ENCODE results near the gene ITGAD.
"Not testable (repeated sequence)": the region's sequence is repeated elsewhere in the genome, so short reads cannot be mapped to it uniquely, and the experiment has no call there.

Gene ITGAD

DNA sequence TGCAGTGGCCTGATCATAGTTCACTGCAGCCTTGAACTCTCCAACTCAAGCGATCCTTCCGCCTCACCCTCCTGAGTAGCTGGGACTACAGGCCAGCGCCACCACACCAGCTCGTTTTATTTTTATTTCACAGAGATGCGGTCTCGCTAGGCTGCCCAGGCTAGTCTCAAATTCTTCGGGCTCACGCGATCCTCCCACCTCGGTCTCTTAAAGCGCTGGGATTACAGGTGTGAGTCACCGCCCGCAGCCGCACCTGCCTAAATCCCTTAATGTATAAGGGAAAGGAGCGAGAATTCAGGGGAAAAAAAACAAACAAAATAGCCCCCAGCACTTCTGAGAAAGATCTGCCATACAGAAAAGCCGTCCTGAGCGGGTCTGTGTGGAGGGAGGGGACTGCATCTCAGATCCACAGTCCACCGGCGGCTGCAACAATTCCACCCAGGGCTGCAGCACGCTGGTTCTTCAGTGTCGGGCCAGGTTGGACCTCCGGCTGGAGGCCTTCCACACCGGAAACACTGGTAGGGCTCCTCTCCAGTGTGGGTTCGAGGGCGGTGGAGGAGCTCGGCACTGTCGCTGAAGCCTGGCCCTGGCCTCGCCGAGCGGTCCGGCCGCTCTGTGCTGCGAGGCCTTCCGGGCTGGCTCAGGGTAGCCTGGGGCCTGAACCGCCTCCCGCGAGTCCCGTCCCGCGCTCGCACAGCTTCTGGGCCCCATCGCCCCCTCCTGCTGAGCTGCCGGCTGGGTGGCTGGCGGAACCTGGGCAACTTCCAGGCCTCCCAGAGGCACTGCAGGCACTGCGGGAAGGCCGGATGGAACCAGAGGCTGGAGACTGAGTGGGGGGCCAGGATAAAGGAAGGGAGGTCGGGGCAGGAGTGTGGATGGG, 42.4 kb downstream of the ITGAD start:
- DNase-seq: no peak

DNA sequence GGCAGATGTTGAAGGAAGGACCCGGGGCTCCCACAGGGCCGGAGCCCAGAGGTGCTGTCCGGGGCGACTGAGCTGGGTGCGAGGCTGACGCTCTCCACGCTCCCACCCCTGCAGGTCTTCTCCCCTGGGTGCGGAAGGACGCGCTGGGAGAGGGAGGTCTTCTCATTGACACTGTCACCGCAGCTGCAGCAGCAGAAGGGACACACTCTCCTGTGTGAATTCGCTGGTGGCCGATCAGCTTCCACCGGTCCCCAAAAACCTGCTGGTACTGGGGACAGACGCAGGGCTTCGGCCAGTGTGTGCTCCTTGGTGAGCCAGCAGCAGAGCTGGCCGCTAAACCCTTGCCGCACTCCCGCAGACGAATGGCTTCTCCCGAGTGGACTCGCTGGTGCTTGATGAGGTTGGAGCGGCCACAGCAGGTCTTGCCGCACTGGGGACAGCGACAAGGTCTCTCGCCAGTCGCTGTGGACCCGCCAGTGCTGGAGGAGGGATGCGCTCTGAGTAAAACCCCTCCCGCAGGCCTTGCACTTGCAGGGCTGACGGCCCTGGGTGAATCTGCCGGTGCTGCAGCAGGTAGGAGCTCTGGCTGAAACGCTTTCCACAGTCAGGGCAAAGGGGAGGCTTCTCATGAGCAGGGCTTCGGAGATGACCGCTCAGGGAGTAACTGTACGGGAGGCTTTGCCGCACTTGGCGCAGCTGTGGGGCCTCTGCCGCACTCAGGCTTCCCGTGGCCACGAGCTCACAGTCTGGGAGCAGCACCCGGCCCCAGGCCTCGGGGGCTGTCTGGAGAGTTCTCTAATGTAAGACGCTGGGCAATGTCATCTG, 43.3 kb downstream of the ITGAD start:
- DNase-seq: no peak

DNA sequence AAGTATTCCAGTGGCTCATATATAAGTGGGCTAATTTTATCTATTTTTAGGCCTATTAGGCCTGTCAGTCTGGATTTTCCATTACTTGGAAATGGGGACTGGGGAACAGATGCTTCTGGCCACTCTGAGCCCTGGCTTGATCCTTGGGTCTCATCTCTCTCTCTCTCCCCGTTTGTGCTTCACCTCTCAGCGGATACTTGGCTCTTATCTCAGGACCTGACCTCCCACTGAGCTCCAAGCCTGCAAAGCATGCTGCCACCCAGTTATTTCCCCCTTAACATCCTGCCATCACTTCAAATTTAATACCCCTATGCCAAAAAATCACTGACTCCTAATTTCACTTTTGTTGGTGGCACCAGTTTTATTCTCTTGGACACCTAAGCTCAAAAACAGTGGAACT, 45.3 kb downstream of the ITGAD start:
- no peak for DNase-seq

DNA sequence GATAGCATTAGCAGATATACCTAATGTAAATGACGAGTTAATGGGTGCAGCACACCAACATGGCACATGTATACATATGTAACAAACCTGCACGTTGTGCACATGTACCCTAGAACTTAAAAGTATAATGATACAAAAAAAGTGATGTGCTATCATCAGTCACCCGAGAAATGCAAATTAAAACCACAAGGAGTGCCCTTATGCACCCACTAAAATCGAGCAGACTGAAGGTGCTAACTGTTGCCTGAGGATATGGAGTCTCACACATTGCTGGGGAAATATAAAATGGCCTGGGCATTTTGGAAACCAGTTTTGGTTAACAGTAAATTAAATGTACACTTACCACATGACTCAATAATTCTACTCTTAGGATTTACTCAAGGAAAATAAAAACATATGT, 45.9 kb downstream of the ITGAD start:
- DNase-seq: not testable (repeated sequence)

DNA sequence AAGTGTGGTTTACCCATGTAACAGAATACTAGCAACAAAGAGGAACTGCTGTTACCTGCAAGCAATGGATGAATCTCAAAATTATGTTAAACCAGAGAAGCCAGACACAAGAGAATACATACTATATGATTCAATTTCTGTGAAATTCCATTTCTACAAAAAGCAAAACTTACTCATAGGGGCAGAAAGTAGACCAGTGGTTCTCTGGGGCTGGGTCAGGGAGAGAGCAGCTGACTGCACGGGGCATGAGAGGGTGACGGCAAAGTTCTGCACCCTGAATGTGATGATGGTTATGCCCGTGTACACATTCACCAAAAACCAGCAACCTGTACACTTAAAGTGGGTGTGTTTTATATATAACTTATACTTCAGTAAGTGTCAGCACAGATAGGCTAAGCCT, 46.4 kb downstream of the ITGAD start:
- DNase-seq: no peak

DNA sequence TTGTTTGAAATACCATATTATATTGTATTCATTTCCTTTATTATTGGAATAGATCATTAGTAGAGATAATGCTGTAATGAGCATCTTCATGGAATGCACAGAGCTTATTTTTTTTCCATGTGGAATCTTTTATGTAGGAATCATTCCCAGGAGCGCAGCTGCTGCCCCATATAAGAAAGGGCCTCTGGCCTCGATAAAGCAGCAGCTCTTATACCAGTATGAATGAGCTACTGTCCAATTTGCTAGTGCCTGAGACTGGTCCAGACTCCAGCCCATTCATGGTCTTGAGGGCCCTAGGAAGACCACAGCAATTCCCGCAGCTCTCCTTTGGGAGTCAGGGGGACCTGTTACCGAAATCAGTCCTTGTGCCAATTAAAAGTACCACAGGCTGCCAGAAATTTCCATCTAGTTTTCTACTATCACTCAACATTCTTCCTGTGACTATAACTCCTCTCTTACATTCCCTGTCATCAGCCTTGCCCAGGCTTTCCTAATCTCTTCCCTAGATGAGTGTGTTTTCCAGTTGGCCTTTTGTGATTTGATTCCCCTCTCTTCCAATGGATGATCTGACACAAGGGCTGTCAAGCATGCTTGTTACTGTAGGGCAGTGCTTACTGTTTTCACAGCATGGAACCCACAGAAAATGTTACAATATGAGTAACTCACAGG, 47.5 kb downstream of the ITGAD start:
- DNase-seq: no peak

DNA sequence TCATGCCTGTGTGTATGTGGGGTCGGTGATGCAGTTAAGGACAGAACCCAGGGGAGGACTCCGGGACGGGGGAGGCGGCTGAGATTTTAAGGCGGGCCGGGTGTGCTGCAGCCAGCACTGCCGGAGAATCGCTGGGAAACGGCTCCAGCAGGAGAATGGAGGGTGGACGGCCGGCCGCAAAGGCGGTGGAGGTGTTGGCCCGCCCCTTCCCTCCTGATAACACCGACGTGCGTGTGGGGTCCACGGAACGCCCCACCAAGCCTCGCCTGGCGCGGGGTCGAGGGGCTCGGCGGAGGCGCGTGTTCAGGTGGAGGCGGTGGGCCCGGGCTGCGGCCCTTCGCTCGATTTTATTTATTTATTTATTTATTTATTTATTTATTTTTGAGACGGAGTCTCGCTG, 48.8 kb downstream of the ITGAD start:
- no peak for DNase-seq

DNA sequence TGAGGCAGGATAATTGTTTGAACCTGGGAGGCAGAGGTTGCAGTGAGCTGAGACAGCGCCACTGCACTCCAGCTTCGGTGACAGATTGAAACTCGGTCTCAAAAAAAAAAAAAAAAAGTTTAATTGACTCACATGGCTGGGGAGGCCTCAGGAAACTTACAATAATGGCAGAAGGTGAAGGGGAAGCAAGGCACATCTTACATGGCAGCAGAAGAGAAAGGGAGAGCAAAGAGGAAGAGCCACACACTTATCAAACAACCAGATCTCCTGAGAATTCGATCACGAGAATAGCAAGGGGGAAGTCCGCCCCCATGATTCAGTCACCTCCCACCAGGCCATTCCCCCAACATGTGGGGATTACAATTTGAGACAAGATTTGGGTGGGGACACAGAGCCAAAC, 52.8 kb downstream of the ITGAD start:
- DNase-seq: not testable (repeated sequence)

DNA sequence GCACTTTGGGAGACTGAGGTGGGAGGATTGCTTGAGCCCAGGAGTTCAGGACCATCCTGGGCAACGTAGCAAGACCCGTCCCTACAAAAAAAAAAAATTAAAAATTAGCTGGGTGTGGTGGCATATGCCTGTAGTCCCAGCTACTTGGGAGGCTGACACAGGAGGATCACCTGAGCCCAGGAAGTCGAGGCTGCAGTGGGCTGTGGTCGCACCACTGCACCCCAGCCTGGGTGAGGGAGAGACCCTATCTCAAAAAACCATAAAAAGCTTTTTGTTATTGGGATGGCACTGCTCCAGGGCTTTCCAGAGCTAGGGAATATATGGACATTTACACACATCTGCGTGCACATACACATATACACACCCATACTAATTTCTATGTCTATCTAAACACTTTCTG, 58.1 kb downstream of the ITGAD start:
- DNase-seq: no peak

DNA sequence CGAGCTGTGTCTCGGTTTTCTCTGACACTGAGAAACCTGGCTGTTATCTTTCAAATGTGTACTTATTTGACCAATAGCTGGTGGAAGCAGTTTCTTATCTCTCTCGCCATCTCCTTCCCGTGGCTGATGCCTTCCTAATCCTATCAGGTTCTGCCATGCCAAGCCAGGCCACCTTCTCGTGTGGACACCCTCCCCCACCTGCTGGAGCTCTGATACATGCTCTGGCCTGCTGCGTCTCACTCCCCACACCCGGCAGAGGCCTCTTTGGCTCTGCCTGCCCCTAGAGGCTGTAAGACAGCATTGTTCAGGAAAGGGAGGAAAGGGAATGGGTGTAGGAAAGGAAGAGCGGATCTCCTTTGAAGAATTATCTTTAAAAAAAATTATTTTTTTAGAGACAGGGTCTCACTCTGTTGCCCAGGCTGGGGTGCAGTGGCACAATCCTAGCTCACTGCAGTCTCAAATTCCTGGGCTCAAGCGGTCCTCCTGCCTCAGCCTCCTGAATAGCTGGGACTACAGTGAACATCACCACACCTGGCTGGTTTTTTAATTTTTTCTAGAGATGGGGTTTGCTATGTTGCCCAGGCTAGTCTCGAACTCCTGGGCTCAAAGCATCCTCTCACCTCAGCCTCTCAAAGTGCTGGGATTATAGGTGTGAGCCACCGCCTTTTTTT, 58.7 kb downstream of the ITGAD start:
- DNase-seq: no peak

DNA sequence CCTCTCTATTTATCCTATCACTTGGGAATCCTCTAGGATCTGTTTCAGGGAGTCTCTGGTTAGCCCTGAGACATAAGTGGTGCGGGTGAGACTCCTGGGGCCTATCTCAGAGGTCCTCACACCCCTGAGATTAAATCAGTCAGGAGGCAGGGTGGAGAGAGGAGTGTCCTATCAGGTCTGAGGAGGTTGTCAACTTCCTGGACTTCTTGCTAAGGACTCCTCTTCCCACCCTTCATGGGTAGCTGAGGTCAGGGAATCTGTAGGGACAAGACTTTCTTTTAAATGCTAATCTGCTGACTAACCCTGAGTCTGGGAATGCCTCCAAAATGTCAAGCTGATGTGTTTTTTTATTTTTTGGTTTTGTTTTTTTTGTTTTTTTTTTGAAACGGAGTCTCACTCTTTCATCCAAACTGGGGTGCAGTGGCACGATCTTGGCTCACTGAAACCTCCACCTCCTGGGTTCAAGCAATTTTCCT, 59.5 kb downstream of the ITGAD start:
- no peak for DNase-seq

DNA sequence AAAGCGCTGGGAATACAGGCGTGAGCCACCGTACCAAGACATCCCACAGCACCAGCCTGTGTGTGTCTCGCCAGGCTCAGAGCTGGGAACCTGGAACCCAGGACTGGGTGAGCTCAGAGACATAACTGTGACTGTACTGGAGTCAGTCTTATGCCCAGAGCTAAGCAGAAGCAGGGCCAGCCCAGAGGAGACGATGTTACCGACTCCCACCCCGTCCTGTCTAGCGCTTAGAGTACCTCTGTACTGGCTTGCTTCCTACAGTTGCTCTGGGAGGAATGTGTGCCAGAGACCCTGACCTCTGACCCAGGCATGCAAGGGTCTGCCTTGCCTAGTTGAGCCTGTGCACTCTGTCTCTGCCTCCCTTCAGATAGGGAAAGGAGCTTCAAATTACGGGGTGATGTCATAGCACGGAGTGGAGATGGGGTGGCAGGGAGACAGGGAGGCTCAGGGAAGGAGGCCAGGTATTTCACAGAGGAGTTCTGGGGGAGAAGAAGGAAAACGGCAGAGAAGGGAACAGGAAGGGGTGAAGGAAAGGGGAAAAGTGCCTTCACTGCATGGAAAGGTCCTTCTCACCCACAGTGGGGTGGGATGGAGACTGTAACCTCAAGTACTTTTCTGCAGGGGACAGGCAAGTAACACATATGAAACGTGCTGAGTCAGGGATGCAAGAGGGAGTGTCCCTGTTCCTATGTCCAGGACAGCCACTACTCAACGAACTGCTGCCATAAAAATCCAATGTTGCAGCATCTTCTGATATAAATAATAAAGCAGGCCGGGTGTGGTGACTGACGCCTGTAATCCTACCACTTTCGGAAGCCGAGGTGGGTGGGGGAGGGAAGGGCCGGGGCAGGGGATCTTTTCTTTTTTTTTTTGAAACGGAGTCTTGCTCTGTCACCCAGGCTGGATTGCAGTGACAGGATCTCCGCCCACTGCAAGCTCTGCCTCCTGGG, 60.4 kb downstream of the ITGAD start:
- no peak for DNase-seq

DNA sequence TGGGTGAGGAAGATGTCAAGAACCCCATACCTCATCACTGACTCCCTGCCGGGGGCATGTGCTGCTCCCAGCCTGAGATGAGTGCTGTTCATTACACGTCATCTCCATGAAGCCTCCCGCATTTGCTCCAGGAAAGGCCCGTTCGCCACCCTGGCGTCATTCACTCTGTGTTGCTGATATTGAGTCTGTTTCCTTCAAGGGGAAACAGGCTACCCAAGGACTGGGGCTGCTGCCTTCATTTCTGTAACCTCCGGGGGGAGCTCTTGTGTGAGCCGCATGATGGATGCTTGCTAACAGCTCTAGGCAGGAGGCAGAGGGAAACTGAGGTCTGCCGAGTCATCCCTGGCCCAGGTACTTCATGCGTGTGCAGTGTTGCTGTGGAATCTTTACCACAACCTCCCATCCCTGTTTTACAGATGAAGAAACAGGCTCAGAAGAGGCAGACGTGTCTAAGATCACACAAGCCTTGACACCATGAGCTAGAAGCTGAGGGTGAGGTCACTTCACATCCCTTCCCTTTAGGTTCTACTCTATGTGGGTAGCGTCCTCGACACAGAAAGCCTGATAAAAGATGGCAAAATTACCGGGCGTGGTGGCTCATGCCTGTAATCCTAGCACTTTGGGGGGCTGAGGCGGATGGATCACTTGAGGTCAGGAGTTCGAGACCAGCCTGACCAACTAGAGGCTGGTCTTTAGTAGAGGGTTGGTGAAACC, 62.6 kb downstream of the ITGAD start:
- DNase-seq: no peak

DNA sequence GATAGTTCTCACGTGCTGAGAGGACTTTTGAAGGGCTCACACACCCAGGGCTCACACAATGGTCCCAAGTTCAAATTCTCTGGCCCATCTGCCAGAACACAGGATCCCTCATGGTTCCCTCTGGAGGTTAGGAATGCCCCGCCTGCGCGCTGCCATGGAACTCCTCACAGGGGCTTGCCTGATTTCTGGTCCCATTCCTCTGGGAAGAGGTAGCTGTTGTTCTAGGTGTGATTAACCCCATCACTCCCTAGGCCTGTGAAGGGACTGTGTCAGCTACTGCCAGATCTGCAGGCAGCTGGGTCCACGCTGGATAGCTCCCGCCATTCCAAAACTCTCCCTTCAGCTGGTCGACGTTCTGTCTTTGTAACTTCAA, 63.8 kb downstream of the ITGAD start:
- no peak for DNase-seq

DNA sequence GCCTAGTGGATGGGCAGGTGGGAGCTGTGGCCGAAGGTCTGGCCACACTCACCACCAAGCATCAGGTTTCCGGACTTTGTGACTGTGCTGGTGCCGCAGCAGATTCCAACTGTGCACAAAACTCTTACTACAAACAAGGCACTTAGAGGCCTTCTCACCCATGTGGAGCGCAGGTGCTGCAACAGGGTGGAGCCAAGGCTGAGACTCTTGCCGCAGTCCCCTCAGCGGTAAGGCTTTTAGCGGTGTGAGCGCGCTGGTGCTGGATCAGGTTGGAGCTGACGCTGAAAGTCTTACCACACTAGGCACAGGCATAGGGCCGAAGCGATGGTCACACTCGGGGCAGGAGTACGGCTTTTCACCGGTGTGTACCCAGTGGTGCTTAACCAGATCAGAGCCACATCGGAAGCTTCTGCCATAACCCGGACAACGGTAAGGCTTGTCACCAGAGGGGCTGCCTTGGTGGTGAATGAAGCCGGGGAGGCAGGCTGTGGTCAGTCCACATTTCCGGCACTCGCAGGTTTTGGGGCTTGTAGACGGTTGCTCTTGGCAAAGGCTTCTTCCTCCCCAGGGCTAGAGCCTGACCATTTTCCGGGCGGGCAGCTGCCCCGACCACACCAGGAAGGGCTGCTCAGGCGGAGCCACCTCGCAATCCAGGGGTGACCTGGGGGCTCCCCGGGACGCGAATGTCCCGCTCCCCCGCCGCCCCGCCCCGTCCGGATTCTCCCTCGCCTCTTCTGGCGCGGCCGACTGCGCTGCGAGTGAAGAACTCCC, 65.1 kb downstream of the ITGAD start:
- peak in 2 of 4 experiments; percentile 25 to 30 for DNase-seq

DNA sequence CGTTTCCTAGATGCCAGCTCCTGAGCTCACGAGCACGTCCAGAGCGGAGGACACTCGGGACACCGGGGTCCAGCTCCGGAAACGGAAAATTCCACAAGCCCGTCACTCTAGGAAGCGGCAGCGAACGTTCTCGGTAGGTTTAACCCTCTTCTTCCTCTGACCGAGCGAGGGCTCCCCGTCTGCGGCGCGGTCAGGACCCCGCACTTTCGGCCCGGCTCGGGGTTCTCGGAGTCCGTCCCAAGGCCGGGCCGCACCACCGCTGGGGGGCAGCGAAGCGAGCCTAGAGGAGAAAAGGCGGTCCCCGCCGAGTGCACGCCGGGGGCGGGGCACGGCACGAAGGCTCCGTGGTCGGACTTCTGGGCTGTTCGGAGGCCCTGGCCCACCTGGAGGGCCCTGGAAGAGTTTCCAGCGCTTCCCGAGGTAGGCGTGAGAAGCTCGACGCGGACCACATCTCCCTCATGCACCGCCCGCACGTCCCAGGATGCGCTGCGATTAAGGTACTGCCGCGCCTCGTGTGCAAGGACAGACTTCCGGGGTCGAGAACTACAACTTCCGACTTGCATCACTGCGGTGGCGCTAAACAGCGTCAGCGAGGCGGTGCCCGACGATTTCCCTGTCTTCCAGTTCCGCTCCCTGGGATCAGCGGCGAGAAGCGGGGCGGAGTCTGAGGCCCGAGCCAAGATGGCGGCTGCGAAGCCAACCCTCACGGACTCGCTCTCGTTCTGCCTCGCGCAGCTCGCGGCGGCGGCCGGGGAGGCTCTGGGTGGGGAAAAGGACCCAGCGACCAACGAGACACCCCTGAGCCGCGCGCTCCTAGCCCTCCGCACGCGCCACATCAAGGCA, 65.9 kb downstream of the ITGAD start, which contains the start of gene ARMC5:
Gene ARMC5, plus strand, starts transcription at position 658 of the 843 bp plus-strand sequence. Its CDS starts 24 bp downstream, at position 682.
- peak; percentile 93 to 95 (median 94) for DNase-seq

DNA sequence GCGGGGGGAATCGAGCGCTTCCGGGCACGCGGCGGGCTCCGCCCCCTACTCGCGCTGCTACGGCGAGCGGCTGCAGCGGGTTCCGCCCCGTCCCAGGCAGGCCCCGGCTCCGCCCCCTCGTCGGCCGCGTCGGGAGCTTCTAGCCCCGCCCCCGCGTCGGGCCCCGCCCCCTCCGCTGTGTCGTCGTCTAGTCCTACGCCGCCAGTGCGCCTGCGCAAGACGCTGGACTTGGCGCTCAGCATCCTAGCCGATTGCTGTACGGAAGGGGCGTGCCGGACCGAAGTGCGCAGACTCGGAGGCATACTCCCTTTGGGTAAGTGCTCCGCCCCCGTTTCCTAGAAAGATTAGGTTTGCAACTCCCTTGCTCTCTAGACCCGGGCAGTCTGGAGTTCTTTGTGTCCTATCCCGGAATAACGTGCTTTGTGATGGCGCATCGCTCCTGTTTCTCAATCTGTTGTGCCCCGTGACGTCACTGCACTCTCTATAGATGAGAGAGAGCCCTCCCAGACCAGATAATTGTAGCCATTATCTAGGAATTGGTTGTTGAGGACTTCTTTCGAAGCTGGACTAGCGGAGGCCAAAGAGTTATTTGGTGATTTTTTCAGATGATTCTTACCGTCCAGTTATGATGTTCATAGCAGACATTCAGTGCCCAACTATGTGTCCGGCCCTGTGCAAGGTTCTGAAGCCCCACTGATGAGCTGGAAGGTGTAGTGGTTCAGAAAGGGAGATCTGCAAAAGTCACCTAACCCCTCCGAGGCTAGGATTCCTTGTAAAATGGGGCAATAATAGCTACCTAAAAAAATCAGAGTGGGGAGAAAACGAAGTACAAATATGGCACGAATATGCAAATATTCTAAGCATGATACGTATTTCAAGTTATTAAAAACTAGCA, 66.8 kb downstream of the ITGAD start:
- peak; percentile 99 to 100 (median 100) for DNase-seq

DNA sequence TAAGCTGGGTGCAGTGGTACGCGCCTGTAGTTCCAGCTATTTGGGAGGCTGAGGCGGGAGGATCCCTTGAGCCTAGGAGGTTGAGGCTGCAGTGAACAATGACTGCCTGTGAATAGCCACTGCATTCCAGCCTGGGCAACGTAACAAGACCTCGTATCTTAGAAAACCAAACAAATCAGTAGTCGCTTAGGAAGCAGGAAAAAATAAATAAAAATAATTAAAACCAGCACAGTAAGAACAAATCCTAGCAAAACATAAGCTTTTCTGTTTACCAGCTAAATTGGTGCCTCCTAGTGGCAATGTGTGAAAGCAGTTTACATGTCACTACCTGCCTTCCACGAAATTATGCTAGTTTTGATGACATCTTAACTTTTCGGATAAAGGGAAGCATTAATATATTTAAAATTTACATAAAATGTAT, 67.5 kb downstream of the ITGAD start:
- no peak for DNase-seq

Data from activated naive CD4-positive, alpha-beta T cell (primary cell).